HepG2 (cell line): ENCODE data around the gene PHACTR1.

ENCODE experiments used
- CENPX ChIP-seq: sonication (generic); formaldehyde crosslinking; IDR thresholded peaks from 2 replicates; pipeline ENCODE4 v1.9.0; 2021; ENCODE audit warnings: mild to moderate bottlenecking, missing genetic modification reagents, moderate library complexity
- CTCF ChIP-seq: sonication (generic); formaldehyde crosslinking; IDR thresholded peaks from 2 replicates; pipeline ENCODE4 v1.5.0; 2020; ENCODE audit warnings: mild to moderate bottlenecking, missing genetic modification reagents, moderate library complexity
- PHF20 ChIP-seq: sonication (generic); formaldehyde crosslinking; IDR thresholded peaks from 2 replicates; pipeline ENCODE4 v1.5.0; 2020; ENCODE audit warnings: mild to moderate bottlenecking, missing genetic modification reagents
- PHF8 ChIP-seq: sonication (generic); formaldehyde crosslinking; IDR thresholded peaks from 2 replicates; pipeline ENCODE4 v1.5.0; 2020; ENCODE audit warnings: missing genetic modification reagents
- SNRNP70 ChIP-seq: fragments of 200-400 bp; formaldehyde crosslinking; IDR thresholded peaks from 2 replicates; pipeline ENCODE4 v1.6.1; 2017; ENCODE audit warnings: mild to moderate bottlenecking, low read depth, low read length, moderate library complexity
- TBP ChIP-seq: sonication (generic); formaldehyde crosslinking; IDR thresholded peaks from 2 replicates; pipeline ENCODE4 v1.5.0; 2020; ENCODE audit warnings: missing genetic modification reagents
- ZNF230 ChIP-seq: sonication (generic); formaldehyde crosslinking; IDR thresholded peaks from 2 replicates; pipeline ENCODE4 v1.4.0; 2020; ENCODE audit warnings: mild to moderate bottlenecking, missing genetic modification reagents

GRCh38 chr6:13033145-13033544, 316.6 kb downstream of the PHACTR1 start:
- TF ChIP-seq ZNF230 (CRISPR knock-in tag), result no peak
- TF ChIP-seq PHF20, result no peak
- no peak for TF ChIP-seq CENPX
- no peak for TF ChIP-seq SNRNP70
- TF ChIP-seq CTCF (CRISPR knock-in tag), result no peak
- no peak for TF ChIP-seq TBP (CRISPR knock-in tag)
- no peak for TF ChIP-seq PHF8 (CRISPR knock-in tag)
